ENCODE results near the gene SNTA1. TPM values are rescaled to one million over a fixed set of nuclear protein-coding genes. Genes with fewer than 3 reads are reported as not detected.
"Not testable (repeated sequence)": the region's sequence is repeated elsewhere in the genome, so short reads cannot be mapped to it uniquely, and the experiment has no call there.

The SNTA1 gene
- total RNA-seq, 2 experiments from 2014 or later: 5.6 to 6.9 TPM

- no peaks in the 10 kb centered on the region for H3K36me3 Mint-ChIP-seq (ENCODE audit: low read depth)
- CTCF ChIA-PET: interaction anchor here (1.2 kb wide), 1 partner anchor 427 kb away, joined by 3 read pairs; no protein-coding TSS in a partner anchor
- no peaks in the 10 kb centered on the region for H3K9me3 Mint-ChIP-seq
- H3K27ac Mint-ChIP-seq: no peak overlapping the region
- peaks cover 7% of the 10 kb centered on the region for H3K27me3 Mint-ChIP-seq
- POLR2A ChIA-PET: no interaction called here
- no peaks in the 10 kb centered on the region for H3K4me1 Mint-ChIP-seq
- no peak overlapping the region for H3K4me3 Mint-ChIP-seq
- no peak for DNase-seq
Measured at GRCh38 chr20:33437141-33437911, 6.2 kb downstream of the SNTA1 start.

- H3K4me1 Mint-ChIP-seq: no peaks in the 10 kb centered on the region
- H3K27ac Mint-ChIP-seq: no peak overlapping the region
- H3K27me3 Mint-ChIP-seq: no peaks in the 10 kb centered on the region
- H3K36me3 Mint-ChIP-seq (ENCODE audit: low read depth): no peaks in the 10 kb centered on the region
- POLR2A ChIA-PET: interaction anchor here (0.6 to 1.4 kb wide), 3 partner anchors 9 to 1646 kb away, joined by 3 to 5 read pairs (median 3); partner anchors contain the start of genes CDK5RAP1 and SNTA1
- no peak for DNase-seq
- H3K9me3 Mint-ChIP-seq: no peaks in the 10 kb centered on the region
- CTCF ChIA-PET: no interaction called here
- H3K4me3 Mint-ChIP-seq: no peak overlapping the region
Measured at GRCh38 chr20:33434434-33434833, 9.1 kb downstream of the SNTA1 start.

- Mint-ChIP-seq H3K4me1 (no peaks in the 10 kb centered on the region), H3K36me3 (ENCODE audit: low read depth) (no peaks in the 10 kb centered on the region), H3K9me3 (no peaks in the 10 kb centered on the region), H3K27ac (no peak overlapping the region), H3K4me3 (no peak overlapping the region), H3K27me3 (no peaks in the 10 kb centered on the region)
- CTCF ChIA-PET: no interaction called here
- POLR2A ChIA-PET: interaction anchor here (0.6 to 1.4 kb wide), 2 partner anchors 9 to 1645 kb away, joined by 3 to 5 read pairs; partner anchors contain the start of gene SNTA1
- no peak for DNase-seq
Measured at GRCh38 chr20:33433465-33434234, 9.9 kb downstream of the SNTA1 start.

GRCh38 chr20:33431797-33432381 lies 11.7 kb downstream of the SNTA1 start:
- Mint-ChIP-seq H3K4me3 (no peak overlapping the region), H3K27me3 (no peaks in the 10 kb centered on the region), H3K9me3 (no peaks in the 10 kb centered on the region), H3K36me3 (ENCODE audit: low read depth) (no peaks in the 10 kb centered on the region), H3K27ac (no peak overlapping the region), H3K4me1 (no peaks in the 10 kb centered on the region)
- CTCF ChIA-PET: interaction anchor here (0.6 to 1.1 kb wide), 2 partner anchors 22 to 1204 kb away, joined by 4 read pairs; no protein-coding TSS in a partner anchor
- no peak for DNase-seq
- POLR2A ChIA-PET: interaction anchor here (0.9 to 1.0 kb wide), 2 partner anchors 12 to 561 kb away, joined by 3 to 4 read pairs; partner anchors contain the start of gene SNTA1

DNA sequence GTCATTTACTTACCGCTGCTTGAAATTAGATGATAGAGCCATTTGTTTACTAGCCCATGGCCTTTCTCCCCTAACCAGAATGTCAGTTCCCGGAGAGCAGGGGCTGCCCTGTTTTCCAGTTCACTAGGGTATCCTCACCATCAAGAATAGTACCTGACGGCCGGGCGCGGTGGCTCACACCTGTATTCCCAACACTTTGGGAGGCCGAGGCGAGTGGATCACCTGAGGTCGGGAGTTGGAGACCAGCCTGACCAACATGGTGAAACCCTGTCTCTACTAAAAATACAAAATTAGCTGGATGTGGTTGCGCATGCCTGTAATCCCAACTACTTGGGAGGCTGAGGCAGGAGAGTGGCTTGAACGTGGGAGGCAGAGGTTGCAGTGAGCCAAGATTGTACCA lies 19.7 kb downstream of the SNTA1 start:
- H3K4me1 Mint-ChIP-seq; DNase-seq; H3K27me3 Mint-ChIP-seq; H3K27ac Mint-ChIP-seq; H3K4me3 Mint-ChIP-seq; H3K9me3 Mint-ChIP-seq; POLR2A ChIA-PET; H3K36me3 Mint-ChIP-seq (ENCODE audit: low read depth); CTCF ChIA-PET: not testable (repeated sequence)

- no peak overlapping the region for H3K4me3 Mint-ChIP-seq
- no peaks in the 10 kb centered on the region for H3K4me1 Mint-ChIP-seq
- DNase-seq: no peak
- no peaks in the 10 kb centered on the region for H3K36me3 Mint-ChIP-seq (ENCODE audit: low read depth)
- H3K27ac Mint-ChIP-seq: no peak overlapping the region
- ChIA-PET POLR2A (no interaction called here), CTCF (no interaction called here)
- H3K27me3 Mint-ChIP-seq: no peaks in the 10 kb centered on the region
- H3K9me3 Mint-ChIP-seq: no peaks in the 10 kb centered on the region
Measured at GRCh38 chr20:33423141-33423834, 20.3 kb downstream of the SNTA1 start.

DNA sequence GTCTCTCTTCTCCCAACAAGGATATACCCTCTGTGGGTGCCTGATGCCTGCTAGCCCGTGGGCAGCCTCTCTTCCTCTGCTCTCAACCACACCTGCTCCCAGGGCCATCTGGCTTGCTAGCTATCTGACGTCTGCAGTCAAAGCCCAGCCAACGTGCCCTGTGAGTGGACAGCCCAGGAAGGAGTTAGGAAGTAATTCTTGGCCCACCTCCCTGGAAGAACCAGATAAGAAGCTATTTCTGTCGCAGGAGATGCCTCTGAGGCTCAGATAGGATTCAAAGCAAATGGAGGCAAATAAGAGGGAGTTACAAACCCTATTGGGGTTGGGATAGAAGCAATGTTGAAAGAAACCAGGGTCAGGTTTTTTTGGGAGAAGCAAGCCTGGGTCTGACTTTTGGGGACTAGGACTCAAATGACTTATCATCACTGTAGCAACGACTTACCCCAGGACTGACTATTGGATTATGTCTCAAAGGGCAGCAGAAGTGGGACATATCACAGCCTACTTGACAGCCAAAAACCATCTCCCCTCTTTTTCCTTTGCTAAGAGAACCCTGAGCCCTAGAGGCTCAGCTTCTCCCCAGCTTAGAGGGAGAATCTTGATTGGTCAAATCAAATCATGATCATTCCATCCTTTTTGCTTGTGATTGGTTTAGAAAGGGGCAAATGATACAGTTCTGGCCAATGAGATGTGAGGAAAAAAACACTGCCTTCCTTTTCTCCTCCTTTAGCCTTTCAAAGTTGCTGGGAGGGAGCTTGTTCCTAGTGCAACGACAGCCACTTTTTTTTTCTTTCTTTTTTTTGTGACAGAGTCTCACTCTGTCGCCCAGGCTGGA lies 24.2 kb downstream of the SNTA1 start:
- H3K27me3 Mint-ChIP-seq: no peaks in the 10 kb centered on the region
- H3K27ac Mint-ChIP-seq: no peak overlapping the region
- POLR2A ChIA-PET: interaction anchor here (1.5 kb wide), 1 partner anchor 19 kb away, joined by 4 read pairs; no protein-coding TSS in a partner anchor
- H3K36me3 Mint-ChIP-seq (ENCODE audit: low read depth): no peaks in the 10 kb centered on the region
- H3K9me3 Mint-ChIP-seq: no peaks in the 10 kb centered on the region
- no peaks in the 10 kb centered on the region for H3K4me1 Mint-ChIP-seq
- DNase-seq: no peak
- H3K4me3 Mint-ChIP-seq: no peak overlapping the region
- CTCF ChIA-PET: no interaction called here

- DNase-seq: no peak
- POLR2A ChIA-PET: interaction anchor here (0.7 kb wide), 1 partner anchor 410 kb away, joined by 4 read pairs; no protein-coding TSS in a partner anchor
- CTCF ChIA-PET: interaction anchor here (0.5 to 0.7 kb wide), 2 partner anchors 26 to 27 kb away, joined by 3 to 4 read pairs; no protein-coding TSS in a partner anchor
- no peaks in the 10 kb centered on the region for H3K4me1 Mint-ChIP-seq
- no peaks in the 10 kb centered on the region for H3K27me3 Mint-ChIP-seq
- no peaks in the 10 kb centered on the region for H3K9me3 Mint-ChIP-seq
- no peak overlapping the region for H3K4me3 Mint-ChIP-seq
- H3K27ac Mint-ChIP-seq: no peak overlapping the region
- no peaks in the 10 kb centered on the region for H3K36me3 Mint-ChIP-seq (ENCODE audit: low read depth)
Measured at GRCh38 chr20:33418033-33418432, 25.5 kb downstream of the SNTA1 start.

DNA sequence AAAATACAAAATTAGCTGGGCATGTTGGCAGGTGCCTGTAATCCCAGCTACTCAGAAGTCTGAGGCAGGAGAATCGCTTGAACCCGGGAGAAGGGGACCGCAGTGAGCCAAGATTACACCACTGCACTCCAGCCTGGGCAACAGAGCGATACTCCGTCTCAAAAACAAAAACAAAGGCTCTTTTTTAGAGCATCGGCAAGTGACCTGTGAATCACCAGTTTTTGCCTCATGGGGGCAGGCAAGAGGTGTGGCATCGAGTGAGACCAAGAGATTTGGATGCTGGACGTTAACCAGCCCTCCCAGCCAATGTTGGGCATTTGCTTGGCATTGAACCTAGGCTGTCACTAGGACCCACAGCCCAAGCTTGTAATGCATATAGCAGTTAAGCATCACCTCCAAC lies 27.6 kb downstream of the SNTA1 start:
- Mint-ChIP-seq H3K36me3 (ENCODE audit: low read depth) (no peaks in the 10 kb centered on the region), H3K27ac (no peak overlapping the region), H3K9me3 (no peaks in the 10 kb centered on the region), H3K4me3 (no peak overlapping the region), H3K27me3 (no peaks in the 10 kb centered on the region), H3K4me1 (no peaks in the 10 kb centered on the region)
- DNase-seq: no peak
- CTCF ChIA-PET: interaction anchor here (1.4 kb wide), 1 partner anchor 15 kb away, joined by 3 read pairs; the partner anchor contains the start of gene CDK5RAP1
- POLR2A ChIA-PET: no interaction called here

DNA sequence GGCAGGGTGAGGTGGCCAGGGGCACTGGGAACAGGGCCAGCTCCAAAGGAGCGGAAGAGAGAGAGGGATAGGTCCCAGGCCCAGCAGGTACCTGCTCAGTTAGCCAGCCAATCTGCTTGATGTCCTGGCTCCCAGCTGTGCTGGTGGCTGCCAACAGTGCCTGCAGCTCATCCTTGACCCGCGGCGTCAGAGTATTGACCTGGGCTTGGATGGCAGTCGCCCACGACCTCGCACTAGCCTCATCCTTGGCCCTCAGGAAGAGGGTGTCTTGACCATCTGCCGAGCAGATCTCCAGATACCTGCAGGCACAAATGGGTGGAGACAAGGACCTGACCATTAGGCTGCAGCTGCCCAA lies 31.1 kb downstream of the SNTA1 start:
- H3K9me3 Mint-ChIP-seq: no peaks in the 10 kb centered on the region
- no peak overlapping the region for H3K27ac Mint-ChIP-seq
- H3K4me1 Mint-ChIP-seq: peaks cover 14% of the 10 kb centered on the region
- CTCF ChIA-PET: no interaction called here
- no peak for DNase-seq
- H3K27me3 Mint-ChIP-seq: no peaks in the 10 kb centered on the region
- POLR2A ChIA-PET: no interaction called here
- no peak overlapping the region for H3K4me3 Mint-ChIP-seq
- peaks cover 4% of the 10 kb centered on the region for H3K36me3 Mint-ChIP-seq (ENCODE audit: low read depth)

- peaks cover 19% of the 10 kb centered on the region for H3K4me1 Mint-ChIP-seq
- no peaks in the 10 kb centered on the region for H3K27me3 Mint-ChIP-seq
- H3K36me3 Mint-ChIP-seq (ENCODE audit: low read depth): peaks cover 9% of the 10 kb centered on the region
- ChIA-PET POLR2A (no interaction called here), CTCF (no interaction called here)
- DNase-seq: no peak
- H3K9me3 Mint-ChIP-seq: no peaks in the 10 kb centered on the region
- H3K27ac Mint-ChIP-seq: no peak overlapping the region
- no peak overlapping the region for H3K4me3 Mint-ChIP-seq
Measured at GRCh38 chr20:33411711-33412483, 31.7 kb downstream of the SNTA1 start.
